ENCODE measurements around the gene SLC9A9.

SLC9A9 gene

GRCh38 chr3:143551761-143552160 lies 296.5 kb downstream of the SLC9A9 start:
- no peak for ATAC-seq
- TF ChIP-seq POU6F1 (CRISPR knock-in tag; IDR thresholded peaks at IDR 0.05; ENCODE audit: borderline replicate concordance, low read depth) (no peak), GLIS3 (CRISPR knock-in tag; IDR thresholded peaks at IDR 0.05) (no peak), TOX (CRISPR knock-in tag; IDR thresholded peaks at IDR 0.05; ENCODE audit: borderline replicate concordance) (no peak), ZNF8 (CRISPR knock-in tag; IDR thresholded peaks at IDR 0.05) (no peak), ZFP30 (CRISPR knock-in tag; IDR thresholded peaks at IDR 0.05) (no peak), CSDC2 (CRISPR knock-in tag; IDR thresholded peaks at IDR 0.05) (no peak), TSHZ2 (CRISPR knock-in tag; IDR thresholded peaks at IDR 0.05) (no peak), TCF4 (CRISPR knock-in tag; IDR thresholded peaks at IDR 0.05; ENCODE audit: borderline replicate concordance) (no peak), ZFP3 (CRISPR knock-in tag; IDR thresholded peaks at IDR 0.05) (no peak), RARB (CRISPR knock-in tag; IDR thresholded peaks at IDR 0.05) (no peak), ISL1 (CRISPR knock-in tag; IDR thresholded peaks at IDR 0.05) (no peak), CSRNP3 (CRISPR knock-in tag; IDR thresholded peaks at IDR 0.05) (no peak), BACH2 (CRISPR knock-in tag; IDR thresholded peaks at IDR 0.05; ENCODE audit: borderline replicate concordance) (no peak), ESRRG (CRISPR knock-in tag; IDR thresholded peaks at IDR 0.05) (no peak), ARNTL (CRISPR knock-in tag; IDR thresholded peaks at IDR 0.05; ENCODE audit: borderline replicate concordance, low read depth) (no peak), OSR1 (CRISPR knock-in tag; IDR thresholded peaks at IDR 0.05) (no peak), PATZ1 (CRISPR knock-in tag; IDR thresholded peaks at IDR 0.05; ENCODE audit: borderline replicate concordance) (no peak), PPARA (CRISPR knock-in tag; IDR thresholded peaks at IDR 0.05; ENCODE audit: borderline replicate concordance) (no peak)

GRCh38 chr3:143548861-143549497 lies 299.3 kb downstream of the SLC9A9 start:
- ATAC-seq = no peak
- TF ChIP-seq ESRRG (CRISPR knock-in tag; IDR thresholded peaks at IDR 0.05) (no peak), ZFP30 (CRISPR knock-in tag; IDR thresholded peaks at IDR 0.05) (no peak), ZC3H10 (CRISPR knock-in tag; IDR thresholded peaks at IDR 0.05) (no peak), ZFP3 (CRISPR knock-in tag; IDR thresholded peaks at IDR 0.05) (no peak), POU6F1 (CRISPR knock-in tag; IDR thresholded peaks at IDR 0.05; ENCODE audit: borderline replicate concordance, low read depth) (no peak), ISL1 (CRISPR knock-in tag; IDR thresholded peaks at IDR 0.05) (no peak), RARB (CRISPR knock-in tag; IDR thresholded peaks at IDR 0.05) (no peak), ZNF70 (CRISPR knock-in tag; IDR thresholded peaks at IDR 0.05) (no peak), CREB5 (CRISPR knock-in tag; IDR thresholded peaks at IDR 0.05; ENCODE audit: low read depth) (no peak), BACH2 (CRISPR knock-in tag; IDR thresholded peaks at IDR 0.05; ENCODE audit: borderline replicate concordance) (no peak), ARNTL (CRISPR knock-in tag; IDR thresholded peaks at IDR 0.05; ENCODE audit: borderline replicate concordance, low read depth) (no peak), TCF4 (CRISPR knock-in tag; IDR thresholded peaks at IDR 0.05; ENCODE audit: borderline replicate concordance) (no peak)
